Activated naive CD8-positive, alpha-beta T cell treated with anti-CD3 and anti-CD28 coated beads, Interleukin-2, amount 10 ng/mL, durations not matched to agents 7 days and 5 days (primary cell): ENCODE results near the gene SUGT1. TPM values are rescaled to one million over a fixed set of nuclear protein-coding genes. Genes with fewer than 3 reads are reported as not detected.

ENCODE experiments used
- ATAC-seq: fragments of 150-1000 bp; cut with Tn5 transposase; one replicate; pipeline ENCODE4 v1.10.0; 2021; ENCODE audit warnings: low read depth, moderate library complexity
- POLR2A ChIA-PET: fragments of 350-600 bp; sonication (Branson Sonifier 250); formaldehyde crosslinking; loops from one replicate; lab custom pipeline; 2021; ENCODE audit warnings: antibody characterized with exemption; lab: Charles Lee
- DNase-seq: peaks from one replicate; pipeline ENCODE4 v3.0.0; 2021
- H3K27ac Mint-ChIP-seq: one replicate; pipeline ENCODE4 v1.8.0; 2022; ENCODE audit warnings: mild to moderate bottlenecking, mixed read lengths
- H3K27me3 Mint-ChIP-seq: one replicate; pipeline ENCODE4 v1.8.0; 2022; ENCODE audit warnings: mild to moderate bottlenecking, moderate library complexity, mixed read lengths
- H3K36me3 Mint-ChIP-seq: one replicate; pipeline ENCODE4 v1.8.0; 2021; ENCODE audit warnings: mild to moderate bottlenecking, mixed read lengths
- H3K4me1 Mint-ChIP-seq: one replicate; pipeline ENCODE4 v1.8.0; 2021; ENCODE audit warnings: mixed read lengths
- H3K4me3 Mint-ChIP-seq: one replicate; pipeline ENCODE4 v1.8.0; 2022; ENCODE audit warnings: mild to moderate bottlenecking, moderate library complexity, mixed read lengths
- H3K9me3 Mint-ChIP-seq: one replicate; pipeline ENCODE4 v1.8.0; 2021; ENCODE audit warnings: mixed read lengths
- total RNA-seq, 2 experiments: library from RNA; stranded (reverse); gene quantifications; one replicate each; pipeline ENCODE4 v1.2.3, GENCODE V29; 2021

SUGT1 gene
- total RNA-seq, 2 experiments from 2014 or later: 36.5 to 41.1 TPM

DNA sequence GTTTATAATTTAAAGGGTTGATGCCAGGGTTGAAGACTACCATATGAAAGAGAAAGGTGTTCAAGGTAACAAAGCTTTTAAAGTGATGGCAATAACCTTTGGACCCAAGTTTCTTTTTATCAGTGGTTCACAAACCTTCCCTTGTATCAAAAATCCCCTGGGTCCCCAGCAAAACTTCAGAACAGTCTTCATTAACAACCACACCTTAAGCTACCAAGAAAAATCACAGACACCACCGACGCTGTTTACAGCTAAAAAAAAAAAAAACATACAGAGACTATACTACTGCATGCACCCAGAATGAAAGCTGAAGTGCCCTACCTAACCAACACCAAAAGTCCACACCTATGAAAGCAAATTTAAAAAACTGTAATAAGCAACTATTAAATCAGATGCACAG lies 73.6 kb downstream of the SUGT1 start:
- no peaks in the 10 kb centered on the region for H3K9me3 Mint-ChIP-seq
- H3K4me3 Mint-ChIP-seq: no peak overlapping the region
- no peak for ATAC-seq
- no peak for DNase-seq
- POLR2A ChIA-PET: no interaction called here
- H3K27me3 Mint-ChIP-seq: peaks cover 12% of the 10 kb centered on the region
- H3K27ac Mint-ChIP-seq: no peak overlapping the region
- no peaks in the 10 kb centered on the region for H3K36me3 Mint-ChIP-seq
- H3K4me1 Mint-ChIP-seq: no peaks in the 10 kb centered on the region

DNA sequence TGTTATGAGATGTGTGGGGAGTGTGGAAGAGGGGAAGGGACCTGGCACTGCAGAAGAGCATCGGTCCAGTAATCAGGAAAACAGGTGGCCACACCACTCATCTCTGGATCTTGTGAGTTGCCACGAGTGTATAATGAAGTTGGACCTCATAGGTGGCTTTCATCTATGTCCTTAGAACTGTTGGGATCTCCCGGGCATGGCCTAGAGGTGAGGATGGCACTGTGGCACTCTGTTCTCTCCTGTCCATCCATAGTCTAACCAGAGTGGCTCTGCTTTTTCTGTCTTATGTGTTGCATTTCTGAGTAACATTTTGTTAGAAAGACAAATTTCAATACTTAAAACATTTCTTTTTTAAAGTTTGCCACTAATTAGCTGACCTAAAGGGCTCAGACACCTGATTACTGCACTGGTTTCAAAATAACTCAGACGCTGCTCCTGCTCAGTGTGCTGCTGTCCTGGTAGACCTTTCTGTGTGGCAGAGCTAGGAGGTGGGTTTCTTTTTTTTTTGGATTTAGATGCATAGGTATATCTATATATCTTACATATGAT lies 81.5 kb downstream of the SUGT1 start:
- peaks cover 1% of the 10 kb centered on the region for H3K4me1 Mint-ChIP-seq
- POLR2A ChIA-PET: no interaction called here
- no peaks in the 10 kb centered on the region for H3K9me3 Mint-ChIP-seq
- DNase-seq: no peak
- H3K36me3 Mint-ChIP-seq: no peaks in the 10 kb centered on the region
- H3K4me3 Mint-ChIP-seq: no peak overlapping the region
- peaks cover 29% of the 10 kb centered on the region for H3K27me3 Mint-ChIP-seq
- no peak for ATAC-seq
- no peak overlapping the region for H3K27ac Mint-ChIP-seq

DNA sequence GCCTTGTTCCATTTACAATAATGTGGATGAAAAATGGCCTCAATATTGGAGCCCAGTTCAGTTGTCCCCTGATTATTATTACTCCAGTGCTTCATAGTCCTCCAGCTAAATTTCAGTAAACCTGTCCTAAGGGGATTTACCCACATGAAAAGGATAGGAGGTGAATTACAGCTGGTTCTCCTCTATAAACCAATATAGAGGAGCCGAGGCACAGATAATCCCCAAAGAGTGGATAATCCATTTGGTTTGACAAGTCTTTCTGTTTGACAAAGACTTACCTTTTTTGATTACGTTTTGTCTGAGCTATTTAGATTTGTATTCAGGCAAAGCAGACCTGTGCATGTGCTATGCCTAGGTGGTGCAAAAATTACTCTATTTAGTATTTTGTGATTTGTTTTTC lies 84.3 kb downstream of the SUGT1 start:
- peaks cover 3% of the 10 kb centered on the region for H3K4me1 Mint-ChIP-seq
- H3K27ac Mint-ChIP-seq: no peak overlapping the region
- no peak overlapping the region for H3K4me3 Mint-ChIP-seq
- peaks cover 46% of the 10 kb centered on the region for H3K27me3 Mint-ChIP-seq
- H3K9me3 Mint-ChIP-seq: no peaks in the 10 kb centered on the region
- DNase-seq (no peak), ATAC-seq (no peak)
- POLR2A ChIA-PET: no interaction called here
- no peaks in the 10 kb centered on the region for H3K36me3 Mint-ChIP-seq

DNA sequence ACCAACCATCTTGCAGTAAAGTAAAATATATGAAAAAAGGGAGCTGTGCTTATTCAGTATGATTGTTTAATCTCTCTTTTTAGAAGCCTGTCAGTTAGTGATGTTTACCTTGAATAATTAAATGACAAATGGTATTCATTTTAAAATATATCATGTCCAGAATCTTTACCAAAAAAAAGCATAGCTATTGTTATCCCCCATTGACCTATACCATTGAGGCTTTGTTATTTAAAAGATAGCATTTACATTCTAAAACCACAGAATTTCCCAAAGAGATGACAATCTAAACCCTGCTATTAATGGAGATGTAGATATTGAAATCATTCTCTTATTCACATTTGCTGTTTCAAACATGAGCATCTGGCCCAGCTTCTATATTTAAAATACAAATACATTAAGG lies 84.8 kb downstream of the SUGT1 start:
- H3K27me3 Mint-ChIP-seq: peaks cover 45% of the 10 kb centered on the region
- no peak for DNase-seq
- no peaks in the 10 kb centered on the region for H3K36me3 Mint-ChIP-seq
- H3K27ac Mint-ChIP-seq: no peak overlapping the region
- no peak overlapping the region for H3K4me3 Mint-ChIP-seq
- peaks cover 3% of the 10 kb centered on the region for H3K4me1 Mint-ChIP-seq
- no peak for ATAC-seq
- POLR2A ChIA-PET: no interaction called here
- no peaks in the 10 kb centered on the region for H3K9me3 Mint-ChIP-seq

DNA sequence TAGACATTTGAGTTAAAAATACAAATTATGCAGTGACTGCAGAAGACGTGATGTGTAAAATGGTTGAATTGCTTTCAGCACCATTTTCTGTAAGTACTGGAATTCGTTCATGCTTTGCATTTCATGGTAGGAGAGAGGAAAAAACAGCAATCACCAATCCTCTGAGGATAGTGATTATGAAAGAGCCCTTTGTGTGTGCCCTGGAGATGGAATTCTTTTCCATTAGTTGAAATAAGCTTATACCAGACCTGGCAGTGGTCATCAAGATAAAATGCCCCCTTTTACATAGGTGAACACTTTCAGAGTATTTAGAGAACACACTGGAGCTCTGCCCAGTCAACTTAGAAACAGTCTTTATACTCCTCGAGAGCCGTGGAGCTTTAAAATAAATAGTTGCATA lies 85.3 kb downstream of the SUGT1 start:
- peaks cover 47% of the 10 kb centered on the region for H3K27me3 Mint-ChIP-seq
- no peak overlapping the region for H3K4me3 Mint-ChIP-seq
- H3K4me1 Mint-ChIP-seq: peaks cover 3% of the 10 kb centered on the region

DNA sequence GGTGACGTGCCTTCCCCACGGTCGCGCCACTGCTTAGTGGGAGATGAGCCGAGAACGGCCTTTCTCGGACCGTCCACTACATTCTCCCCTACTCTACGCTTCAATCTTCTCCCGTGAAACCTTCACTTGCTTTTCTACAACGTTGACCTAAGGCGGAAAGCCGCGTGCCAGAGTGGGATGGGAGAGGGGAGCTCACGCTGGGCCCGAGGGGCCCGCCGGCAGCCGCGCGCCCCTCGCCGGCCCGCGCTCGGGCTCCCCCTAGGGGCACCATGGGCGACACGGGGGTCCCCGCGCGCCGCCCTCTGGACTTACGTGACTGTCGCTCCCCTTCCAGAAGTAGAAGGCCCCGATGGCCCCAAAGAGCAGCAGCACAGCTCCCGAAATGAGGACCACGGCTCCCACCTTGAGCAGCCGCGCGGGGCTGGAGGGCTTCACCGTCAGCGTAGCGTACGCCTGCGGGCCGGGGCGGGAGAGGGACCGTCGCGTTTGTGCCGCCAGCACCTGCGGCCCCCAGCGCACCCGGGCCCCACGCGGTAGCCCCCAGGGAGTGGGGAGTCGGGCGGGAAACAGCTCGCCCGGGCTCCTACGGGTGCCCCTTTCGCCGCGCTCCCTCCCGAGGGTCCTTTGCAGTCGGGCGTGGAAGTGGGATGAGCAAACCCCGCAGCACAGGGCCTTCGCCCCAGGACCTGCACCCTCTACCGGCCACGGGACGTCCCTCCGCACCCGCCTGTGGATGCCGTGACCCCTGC lies 86.3 kb downstream of the SUGT1 start:
- Mint-ChIP-seq H3K27ac (no peak overlapping the region), H3K4me1 (peaks cover 3% of the 10 kb centered on the region), H3K4me3 (peak overlapping the region; percentile 44), H3K36me3 (no peaks in the 10 kb centered on the region), H3K9me3 (no peaks in the 10 kb centered on the region), H3K27me3 (peaks cover 42% of the 10 kb centered on the region)
- POLR2A ChIA-PET: no interaction called here
- ATAC-seq (peak; percentile 61), DNase-seq (peak; percentile 56)

More for the DNA sequence above, 85.3 kb downstream of the SUGT1 start:
- no peak for DNase-seq
- H3K27ac Mint-ChIP-seq: no peak overlapping the region
- no peaks in the 10 kb centered on the region for H3K9me3 Mint-ChIP-seq
- POLR2A ChIA-PET: no interaction called here
- H3K36me3 Mint-ChIP-seq: no peaks in the 10 kb centered on the region
- ATAC-seq: no peak

DNA sequence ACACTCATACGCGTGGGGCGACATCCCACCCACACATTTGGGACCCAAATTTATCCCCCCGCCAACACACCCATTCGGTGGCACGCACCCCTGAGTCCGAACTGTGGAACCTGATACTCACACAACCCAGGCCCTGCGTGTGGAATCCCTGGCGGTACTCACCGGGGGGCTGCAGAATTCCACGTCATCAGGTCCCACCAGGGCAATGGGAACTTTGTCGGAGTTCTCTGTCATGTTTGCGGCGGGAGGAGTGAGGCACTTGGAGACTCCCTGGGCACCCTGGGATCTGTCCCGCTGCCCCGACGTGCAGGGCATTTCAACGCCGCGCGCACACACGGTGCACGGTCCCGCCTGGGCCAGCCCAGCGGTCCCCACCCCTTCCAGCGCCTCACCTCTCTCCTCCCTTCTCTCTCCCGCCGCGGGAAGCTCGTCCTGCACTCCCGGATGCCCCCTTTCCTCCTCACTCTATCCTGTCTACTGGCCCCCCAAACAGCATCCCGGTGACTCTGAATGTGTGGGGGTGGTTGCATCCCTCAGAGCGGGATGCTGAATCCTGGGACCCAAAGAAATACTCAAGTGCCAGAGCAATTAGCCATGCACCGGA lies 86.9 kb downstream of the SUGT1 start, which contains the start of gene CNMD:
Gene CNMD (minus strand): TSS at position 353 of the 604 bp plus-strand sequence. CDS start 119 bp downstream, at position 234.
- no peaks in the 10 kb centered on the region for H3K9me3 Mint-ChIP-seq
- H3K4me1 Mint-ChIP-seq: peaks cover 3% of the 10 kb centered on the region
- H3K27ac Mint-ChIP-seq: peak within 1 kb of the TSS; percentile 14
- peak within 1 kb of the TSS; percentile 66 for H3K4me3 Mint-ChIP-seq
- no peak for ATAC-seq
- peaks cover 41% of the 10 kb centered on the region for H3K27me3 Mint-ChIP-seq
- POLR2A ChIA-PET: no interaction called here
- no peak for DNase-seq
- H3K36me3 Mint-ChIP-seq: no peaks in the 10 kb centered on the region

DNA sequence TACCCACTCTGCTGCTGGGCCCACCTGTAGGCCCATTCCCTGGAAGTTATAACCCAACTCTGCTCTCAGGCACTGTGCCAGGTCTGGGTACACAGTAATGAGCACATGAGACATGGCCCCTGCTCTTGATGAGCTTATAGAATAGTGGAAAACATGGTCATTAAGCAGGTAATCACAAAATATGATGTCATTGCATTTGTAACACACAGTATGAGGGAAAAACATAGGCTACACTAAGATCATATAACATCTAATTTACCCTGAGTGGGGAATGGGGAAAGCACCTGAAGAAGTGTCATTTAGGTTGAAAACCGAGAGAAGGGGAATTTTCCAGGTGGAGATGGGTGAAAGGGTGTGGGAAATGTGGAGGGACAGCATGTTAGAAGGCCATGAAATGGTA lies 90.9 kb downstream of the SUGT1 start:
- no peak overlapping the region for H3K4me3 Mint-ChIP-seq
- DNase-seq: no peak
- H3K4me1 Mint-ChIP-seq: peaks cover 2% of the 10 kb centered on the region
- H3K36me3 Mint-ChIP-seq: no peaks in the 10 kb centered on the region
- no peak for ATAC-seq
- H3K27me3 Mint-ChIP-seq: peaks cover 30% of the 10 kb centered on the region
- POLR2A ChIA-PET: no interaction called here
- no peak overlapping the region for H3K27ac Mint-ChIP-seq
- H3K9me3 Mint-ChIP-seq: no peaks in the 10 kb centered on the region

DNA sequence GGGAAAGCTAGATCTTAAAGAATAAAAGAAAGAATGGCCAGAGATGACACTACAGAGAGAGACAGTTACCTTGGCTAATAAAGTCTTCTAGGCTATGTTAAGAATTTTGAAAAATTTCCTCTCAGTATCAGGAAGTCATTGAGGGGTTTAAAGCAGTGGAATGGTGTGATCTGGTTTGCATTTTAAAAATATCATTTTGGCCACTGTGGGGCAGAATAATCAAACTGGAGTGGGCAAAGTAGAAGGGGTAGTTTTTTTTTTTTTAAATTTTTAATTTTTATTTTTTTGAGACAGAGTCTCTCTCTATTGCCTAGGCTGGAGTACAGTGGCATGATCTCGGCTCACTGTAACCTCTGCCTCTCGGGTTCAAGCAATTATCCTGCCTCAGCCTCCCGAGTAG lies 91.4 kb downstream of the SUGT1 start:
- no peak for DNase-seq
- ATAC-seq: no peak
- Mint-ChIP-seq H3K27ac (no peak overlapping the region), H3K4me1 (peaks cover 2% of the 10 kb centered on the region), H3K4me3 (no peak overlapping the region), H3K27me3 (peaks cover 29% of the 10 kb centered on the region), H3K36me3 (no peaks in the 10 kb centered on the region), H3K9me3 (no peaks in the 10 kb centered on the region)
- POLR2A ChIA-PET: no interaction called here

DNA sequence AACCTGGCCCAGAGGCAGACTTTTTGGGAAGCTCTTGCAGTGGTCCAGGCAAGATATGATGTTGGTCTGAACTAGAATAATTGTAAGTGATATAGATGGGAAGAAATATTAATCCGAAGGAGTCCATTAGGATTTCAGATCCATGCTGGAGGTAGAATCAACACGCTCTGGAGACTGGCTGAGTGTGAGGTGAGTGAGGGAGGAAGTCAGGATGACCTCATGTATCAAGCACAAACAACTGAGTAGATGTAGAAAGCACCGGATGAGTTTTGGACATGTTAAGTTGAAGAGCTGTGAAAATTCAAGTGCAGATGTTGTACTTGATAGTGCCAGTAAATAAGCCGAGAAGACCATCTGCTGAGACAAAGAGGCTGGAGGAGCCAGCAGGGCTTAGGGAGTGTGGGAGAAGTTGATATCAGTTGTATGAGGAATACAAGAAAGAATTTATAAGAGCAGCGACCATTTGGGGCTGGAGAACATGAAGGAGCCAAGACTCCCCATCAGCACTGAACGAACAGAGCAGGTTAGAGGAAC lies 92.3 kb downstream of the SUGT1 start:
- Mint-ChIP-seq H3K9me3 (no peaks in the 10 kb centered on the region), H3K4me3 (no peak overlapping the region), H3K4me1 (no peaks in the 10 kb centered on the region), H3K27me3 (peaks cover 22% of the 10 kb centered on the region), H3K36me3 (no peaks in the 10 kb centered on the region), H3K27ac (no peak overlapping the region)
- POLR2A ChIA-PET: no interaction called here
- ATAC-seq: no peak
- DNase-seq: no peak

DNA sequence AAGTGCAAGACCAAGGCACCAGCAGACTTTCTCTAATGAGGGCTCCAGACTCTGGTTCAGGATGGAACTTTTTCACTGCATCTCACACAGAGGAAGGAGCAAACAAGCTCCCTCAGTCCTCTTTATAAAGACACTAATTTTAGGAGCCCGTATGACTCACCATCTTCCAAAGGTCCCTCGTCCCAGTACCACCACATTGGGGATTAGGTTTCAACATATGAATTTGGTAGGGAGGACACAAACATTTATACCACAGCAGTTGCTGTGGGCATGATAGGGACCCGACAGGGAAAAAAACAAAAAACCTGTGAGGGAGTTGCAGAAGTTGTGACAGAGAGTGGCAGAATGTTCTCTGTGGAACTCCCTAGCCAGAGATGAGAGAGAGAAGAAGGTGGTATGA lies 93.5 kb downstream of the SUGT1 start:
- no peak overlapping the region for H3K27ac Mint-ChIP-seq
- POLR2A ChIA-PET: no interaction called here

DNA sequence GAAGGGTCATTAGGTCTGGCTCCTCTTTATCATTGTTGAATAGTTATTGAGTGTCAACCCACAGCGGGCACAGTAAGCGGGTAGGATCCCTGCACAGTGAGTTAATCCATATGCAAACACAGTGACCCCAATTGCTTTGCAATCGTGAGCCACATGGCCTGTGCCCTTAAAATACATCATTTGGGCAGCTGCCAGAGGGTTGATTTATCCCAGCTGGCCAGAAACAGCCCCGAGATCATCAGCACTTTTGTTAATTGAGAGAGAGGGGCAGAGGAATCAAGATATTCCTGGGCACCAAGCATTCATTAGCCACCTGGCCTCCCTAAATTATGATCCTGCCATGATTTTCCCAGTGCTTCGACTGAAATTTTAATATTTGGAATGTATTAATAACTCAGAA lies 96.8 kb downstream of the SUGT1 start:
- Mint-ChIP-seq H3K36me3 (no peaks in the 10 kb centered on the region), H3K4me3 (no peak overlapping the region), H3K27me3 (peaks cover 4% of the 10 kb centered on the region), H3K4me1 (no peaks in the 10 kb centered on the region), H3K9me3 (no peaks in the 10 kb centered on the region), H3K27ac (no peak overlapping the region)
- POLR2A ChIA-PET: no interaction called here
- DNase-seq (no peak), ATAC-seq (no peak)

More for the DNA sequence above, 93.5 kb downstream of the SUGT1 start:
- Mint-ChIP-seq H3K27me3 (peaks cover 10% of the 10 kb centered on the region), H3K4me3 (no peak overlapping the region), H3K9me3 (no peaks in the 10 kb centered on the region), H3K4me1 (no peaks in the 10 kb centered on the region), H3K36me3 (no peaks in the 10 kb centered on the region)
- no peak for DNase-seq
- ATAC-seq: no peak
